Measurements from ENCODE around the gene TMPRSS3. TPM values are rescaled to one million over a fixed set of nuclear protein-coding genes. Genes with fewer than 3 reads are reported as not detected.

The TMPRSS3 gene
- polyA plus RNA-seq, 1 experiment: not detected

DNA sequence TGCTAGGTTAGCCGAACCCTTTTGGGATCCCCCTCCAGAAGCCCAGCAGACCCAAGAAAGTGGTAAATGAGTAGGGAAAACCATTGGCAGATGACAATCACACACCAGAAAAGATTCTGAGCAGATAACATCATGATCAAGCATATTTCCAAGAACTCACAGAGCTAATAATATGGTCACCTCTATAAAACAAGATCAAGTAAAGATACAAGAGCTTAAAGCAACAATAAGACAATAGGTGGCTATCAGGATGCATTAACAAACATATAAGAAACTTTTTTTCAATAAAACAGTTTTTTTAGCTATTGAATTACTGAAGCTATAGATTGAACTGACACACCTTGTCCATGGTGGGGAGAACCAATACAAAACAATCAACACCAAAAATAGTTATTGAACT lies 36.8 kb upstream of the TMPRSS3 start:
- no peak for DNase-seq (ENCODE audit: low read depth)
- Histone ChIP-seq H3K36me3 (ENCODE audit: control insufficient read depth, insufficient read depth, low read length) (no peaks in the 10 kb centered on the region), H3K27me3 (ENCODE audit: control insufficient read depth, insufficient read depth, low read length) (no peaks in the 10 kb centered on the region), H3K4me3 (ENCODE audit: low read depth, low read length) (no peak overlapping the region)
- TF ChIP-seq, protein P1, sequence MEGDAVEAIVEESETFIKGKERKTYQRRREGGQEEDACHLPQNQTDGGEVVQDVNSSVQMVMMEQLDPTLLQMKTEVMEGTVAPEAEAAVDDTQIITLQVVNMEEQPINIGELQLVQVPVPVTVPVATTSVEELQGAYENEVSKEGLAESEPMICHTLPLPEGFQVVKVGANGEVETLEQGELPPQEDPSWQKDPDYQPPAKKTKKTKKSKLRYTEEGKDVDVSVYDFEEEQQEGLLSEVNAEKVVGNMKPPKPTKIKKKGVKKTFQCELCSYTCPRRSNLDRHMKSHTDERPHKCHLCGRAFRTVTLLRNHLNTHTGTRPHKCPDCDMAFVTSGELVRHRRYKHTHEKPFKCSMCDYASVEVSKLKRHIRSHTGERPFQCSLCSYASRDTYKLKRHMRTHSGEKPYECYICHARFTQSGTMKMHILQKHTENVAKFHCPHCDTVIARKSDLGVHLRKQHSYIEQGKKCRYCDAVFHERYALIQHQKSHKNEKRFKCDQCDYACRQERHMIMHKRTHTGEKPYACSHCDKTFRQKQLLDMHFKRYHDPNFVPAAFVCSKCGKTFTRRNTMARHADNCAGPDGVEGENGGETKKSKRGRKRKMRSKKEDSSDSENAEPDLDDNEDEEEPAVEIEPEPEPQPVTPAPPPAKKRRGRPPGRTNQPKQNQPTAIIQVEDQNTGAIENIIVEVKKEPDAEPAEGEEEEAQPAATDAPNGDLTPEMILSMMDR (IDR thresholded peaks at IDR 0.05; ENCODE audit: insufficient read depth, low read depth, low read length): no peak
- ChIA-PET CTCF (interaction anchor here (1.5 kb wide), 1 partner anchor 10 kb away, joined by 4 read pairs; no protein-coding TSS in a partner anchor), POLR2A (no interaction called here)

- no peaks in the 10 kb centered on the region for H3K27me3 ChIP-seq (ENCODE audit: control insufficient read depth, insufficient read depth, low read length)
- CTCF ChIA-PET: no interaction called here
- POLR2A ChIA-PET: no interaction called here
- no peak overlapping the region for H3K4me3 ChIP-seq (ENCODE audit: low read depth, low read length)
- DNase-seq (ENCODE audit: low read depth): no peak
- H3K36me3 ChIP-seq (ENCODE audit: control insufficient read depth, insufficient read depth, low read length): no peaks in the 10 kb centered on the region
- TF ChIP-seq, protein P1 (IDR thresholded peaks at IDR 0.05; ENCODE audit: insufficient read depth, low read depth, low read length): no peak
Measured at GRCh38 chr21:42431196-42431595, 35.3 kb upstream of the TMPRSS3 start.

DNA sequence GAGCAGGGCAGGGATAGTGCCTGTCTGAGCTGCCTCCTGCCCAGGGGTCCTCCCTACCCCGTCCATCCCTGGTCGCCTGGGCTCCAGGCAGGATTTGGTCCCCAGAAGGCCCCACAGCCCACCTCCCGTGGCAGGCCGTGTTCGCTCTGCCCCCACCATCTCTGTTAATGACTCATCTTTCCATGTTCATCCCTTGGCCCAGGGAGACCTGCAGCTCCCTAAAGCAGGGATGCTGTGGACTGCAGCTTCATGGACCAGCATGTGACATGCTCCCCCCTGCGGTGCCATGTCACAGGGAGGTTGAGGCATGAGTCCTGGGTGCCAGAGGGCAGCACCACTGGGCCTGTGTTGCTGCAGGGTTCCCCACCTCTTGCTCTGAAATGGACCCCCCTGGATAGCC lies 34.7 kb upstream of the TMPRSS3 start:
- ChIA-PET CTCF (no interaction called here), POLR2A (no interaction called here)
- Histone ChIP-seq H3K27me3 (ENCODE audit: control insufficient read depth, insufficient read depth, low read length) (no peaks in the 10 kb centered on the region), H3K4me3 (ENCODE audit: low read depth, low read length) (no peak overlapping the region), H3K36me3 (ENCODE audit: control insufficient read depth, insufficient read depth, low read length) (no peaks in the 10 kb centered on the region)
- no peak for DNase-seq (ENCODE audit: low read depth)
- TF ChIP-seq, protein P1 (IDR thresholded peaks at IDR 0.05; ENCODE audit: insufficient read depth, low read depth, low read length): no peak

DNA sequence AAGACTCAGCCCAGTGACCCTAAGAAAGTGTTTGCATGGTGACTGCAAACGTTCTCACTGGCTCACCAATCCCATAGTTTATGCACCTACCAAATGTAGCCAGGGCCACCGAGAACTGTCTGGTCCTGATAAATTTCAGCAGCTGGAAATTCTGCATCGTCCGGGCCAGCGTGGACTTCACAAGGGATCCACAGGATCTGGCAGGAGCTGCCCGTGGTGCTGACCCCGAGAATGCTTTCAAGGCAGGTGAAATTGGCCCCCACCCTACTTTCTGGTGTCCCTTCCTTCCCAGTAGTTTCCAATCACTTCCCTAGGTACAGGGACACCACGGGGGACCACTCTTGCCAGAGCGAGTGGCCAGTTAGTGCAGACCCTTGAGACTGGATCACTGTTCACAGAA lies 34.0 kb upstream of the TMPRSS3 start:
- H3K27me3 ChIP-seq (ENCODE audit: control insufficient read depth, insufficient read depth, low read length): no peaks in the 10 kb centered on the region
- no peak for DNase-seq (ENCODE audit: low read depth)
- TF ChIP-seq, protein P1 (IDR thresholded peaks at IDR 0.05; ENCODE audit: insufficient read depth, low read depth, low read length): no peak
- no peaks in the 10 kb centered on the region for H3K36me3 ChIP-seq (ENCODE audit: control insufficient read depth, insufficient read depth, low read length)
- ChIA-PET POLR2A (no interaction called here), CTCF (no interaction called here)
- H3K4me3 ChIP-seq (ENCODE audit: low read depth, low read length): no peak overlapping the region

GRCh38 chr21:42429021-42429420 lies 33.2 kb upstream of the TMPRSS3 start:
- Histone ChIP-seq H3K36me3 (ENCODE audit: control insufficient read depth, insufficient read depth, low read length) (no peaks in the 10 kb centered on the region), H3K27me3 (ENCODE audit: control insufficient read depth, insufficient read depth, low read length) (no peaks in the 10 kb centered on the region), H3K4me3 (ENCODE audit: low read depth, low read length) (no peak overlapping the region)
- DNase-seq (ENCODE audit: low read depth): no peak
- TF ChIP-seq, protein P1 (IDR thresholded peaks at IDR 0.05; ENCODE audit: insufficient read depth, low read depth, low read length): no peak
- ChIA-PET POLR2A (no interaction called here), CTCF (no interaction called here)

All from BJ (cell line).